ENCODE measurements around the gene ANGPTL3. TPM values are rescaled to one million over a fixed set of nuclear protein-coding genes. Genes with fewer than 3 reads are reported as not detected.

The ANGPTL3 gene
- total and polyA plus RNA-seq, 2 of the 8 experiments (the other 6 are each of a cell fraction or from before 2014, with no cell fraction given): not detected

GRCh38 chr1:62588000-62588399, 9.3 kb upstream of the ANGPTL3 start:
- Histone ChIP-seq H2BK5ac (ENCODE audit: low read depth, low read length) (no peak overlapping the region), H3K23me2 (ENCODE audit: low read depth, low read length) (no peaks in the 10 kb centered on the region), H3K56ac (replicated peaks; ENCODE audit: insufficient read length, low read depth, low read length) (no peak overlapping the region), H3K18ac (ENCODE audit: extremely low read depth, low read length) (no peak overlapping the region), H4K8ac (ENCODE audit: extremely low read depth, insufficient read depth, low read length) (no peak overlapping the region), H2BK120ac (replicated peaks; ENCODE audit: low read depth, low read length) (no peak overlapping the region), H3K4me1 (replicated peaks in 1 of 4; ENCODE audit: control insufficient read depth in 3 of 4, insufficient read depth in 4 of 4, low read length in 3 of 4) (peaks cover 0 to 4% (median 0%) of the 10 kb centered on the region in 4 experiments; a peak in 2 of 7 replicates), H3K4me3 (ENCODE audit: extremely low read depth in 1 of 4, insufficient read depth in 2 of 4, low read depth in 3 of 4, low read length in 4 of 4) (no peak overlapping the region), H3K14ac (ENCODE audit: insufficient read length) (no peak overlapping the region), H4K91ac (replicated peaks; ENCODE audit: insufficient read length, low read length) (no peak overlapping the region), H2BK20ac (ENCODE audit: low read length) (no peak overlapping the region), H3K27ac (ENCODE audit: low read depth, low read length) (no peak overlapping the region), H3K4me2 (ENCODE audit: insufficient read depth in 1 of 2, low read depth in 2 of 2, low read length in 2 of 2) (no peak overlapping the region), H2AFZ (ENCODE audit: low read length) (no peak overlapping the region), H2AK5ac (ENCODE audit: low read depth, low read length) (no peak overlapping the region), H3K36me3 (ENCODE audit: control insufficient read depth in 2 of 4, insufficient read depth in 4 of 4, low read length in 3 of 4) (no peaks in the 10 kb centered on the region; a peak in 1 of 8 replicates), H3K27me3 (replicated peaks in 1 of 4; ENCODE audit: control insufficient read depth in 3 of 4, extremely low read depth in 1 of 4, insufficient read depth in 3 of 4, low read length in 3 of 4) (no peaks in the 10 kb centered on the region), H2BK15ac (ENCODE audit: low read length) (no peak overlapping the region), H4K5ac (ENCODE audit: insufficient read length, low read depth, low read length) (no peak overlapping the region), H3K79me1 (ENCODE audit: low read depth, low read length) (no peaks in the 10 kb centered on the region), H4K20me1 (replicated peaks in 1 of 2; ENCODE audit: control insufficient read depth in 1 of 2, insufficient read depth in 2 of 2, low read length in 2 of 2) (no peaks in the 10 kb centered on the region), H3K23ac (ENCODE audit: insufficient read length) (no peak overlapping the region), H2BK12ac (ENCODE audit: low read depth, low read length) (no peak overlapping the region), H3K9ac (replicated peaks in 1 of 4; ENCODE audit: extremely low read depth in 1 of 4, low read depth in 3 of 4, low read length in 3 of 4) (no peak overlapping the region), H3K4ac (replicated peaks; ENCODE audit: insufficient read length, low read depth, low read length) (no peak overlapping the region), H3K79me2 (ENCODE audit: control insufficient read depth in 1 of 2, insufficient read depth in 2 of 2, low read length in 2 of 2) (no peaks in the 10 kb centered on the region), H3K9me3 (ENCODE audit: insufficient read depth in 2 of 2, low read depth in 1 of 2, low read length in 1 of 2) (no peaks in the 10 kb centered on the region)
- no peak for FAIRE-seq
- DNase-seq (ENCODE audit: low read depth in 1 of 2, low spot score in 2 of 2): no peak
- CTCF ChIA-PET (ENCODE audit: partially characterized antibody): no interaction called here
- TF ChIP-seq SP1 (IDR thresholded peaks at IDR 0.05; ENCODE audit: low read depth, low read length) (no peak), SUZ12 (IDR thresholded peaks at IDR 0.05; ENCODE audit: low read length) (no peak), TEAD4 (IDR thresholded peaks at IDR 0.05; ENCODE audit: low read depth, low read length) (no peak), POU5F1 (IDR thresholded peaks at IDR 0.05; ENCODE audit: low read depth, low read length) (no peak), BCL11A (IDR thresholded peaks at IDR 0.05; ENCODE audit: low read depth in 2 of 2, low read length in 2 of 2) (no peak), BRCA1 (IDR thresholded peaks at IDR 0.05; ENCODE audit: low read depth, low read length) (no peak), RFX5 (IDR thresholded peaks at IDR 0.05; ENCODE audit: borderline replicate concordance, low read depth, low read length) (no peak), SRF (IDR thresholded peaks at IDR 0.05; ENCODE audit: low read depth, low read length) (no peak), EGR1 (IDR thresholded peaks at IDR 0.05; ENCODE audit: borderline replicate concordance, low read depth, low read length) (no peak), RAD21 (IDR thresholded peaks at IDR 0.05 in 1 of 2, conservative IDR thresholded peaks at IDR 0.05 in 1 of 2; ENCODE audit: low read depth in 2 of 2, low read length in 2 of 2) (no peak), SP4 (IDR thresholded peaks at IDR 0.05; ENCODE audit: low read length) (no peak), TAF7 (optimal IDR thresholded peaks at IDR 0.05; ENCODE audit: borderline replicate concordance, low read depth, low read length) (no peak), CREB1 (IDR thresholded peaks at IDR 0.05) (no peak)
- POLR2A ChIA-PET (ENCODE audit: partially characterized antibody): no interaction called here

Data from H1 (cell line).